GM10266 (cell line): ENCODE measurements around the gene KCNMA1.
"Not testable (repeated sequence)": the region's sequence is repeated elsewhere in the genome, so short reads cannot be mapped to it uniquely, and the experiment has no call there.

ENCODE experiments used
- DNase-seq: peaks from one replicate; pipeline ENCODE4 v3.0.0; 2012; ENCODE audit errors: extremely low spot score
- CTCF ChIP-seq: IDR thresholded peaks from 2 replicates; pipeline ENCODE4 v1.5.1; 2012; ENCODE audit warnings: mild to moderate bottlenecking, low read depth; ENCODE audit not compliant: control insufficient read depth, insufficient read depth; ENCODE audit errors: missing control alignments

KCNMA1 gene

DNA sequence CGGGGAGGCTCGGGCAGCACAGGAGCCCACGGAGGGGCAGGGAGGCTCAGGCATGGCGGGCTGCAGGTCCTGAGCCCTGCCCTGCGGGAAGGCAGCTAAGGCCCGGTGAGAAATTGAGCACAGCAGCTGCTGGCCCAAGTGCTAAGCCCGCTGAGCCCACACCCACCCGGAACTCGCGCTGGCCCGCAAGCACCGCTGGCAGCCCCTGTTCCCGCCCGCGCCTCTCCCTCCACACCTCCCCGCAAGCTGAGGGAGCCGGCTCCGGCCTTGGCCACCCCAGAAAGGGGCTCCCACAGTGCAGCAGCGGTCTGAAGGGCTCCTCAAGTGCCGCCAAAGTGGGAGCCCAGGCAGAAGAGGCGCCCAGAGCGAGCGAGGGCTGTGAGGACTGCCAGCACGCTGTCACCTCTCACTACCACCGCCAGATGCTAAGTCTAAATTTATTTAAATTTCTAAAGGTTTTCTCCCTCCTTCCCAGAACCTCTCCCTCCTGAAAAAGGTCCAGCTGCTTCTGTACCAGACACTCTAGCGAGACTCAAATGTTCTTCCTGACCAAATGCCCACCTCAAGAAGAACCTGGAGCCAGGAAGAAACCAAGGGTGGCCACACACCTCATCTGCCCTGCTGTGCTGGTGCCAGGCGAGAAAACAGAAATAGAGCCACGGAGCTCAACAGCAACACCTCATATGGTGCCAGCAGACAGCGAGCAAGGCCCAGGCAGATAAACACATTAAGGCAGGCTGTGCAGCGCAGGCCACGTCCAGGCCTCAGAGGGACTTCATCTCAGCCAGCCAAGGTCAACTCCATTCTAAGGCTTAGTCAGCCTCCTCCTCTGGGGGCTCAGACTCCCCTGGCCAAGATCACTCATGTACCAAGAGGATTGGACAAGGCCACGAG, 47.0 kb downstream of the KCNMA1 start:
- no peak for DNase-seq
- no peak for TF ChIP-seq CTCF

DNA sequence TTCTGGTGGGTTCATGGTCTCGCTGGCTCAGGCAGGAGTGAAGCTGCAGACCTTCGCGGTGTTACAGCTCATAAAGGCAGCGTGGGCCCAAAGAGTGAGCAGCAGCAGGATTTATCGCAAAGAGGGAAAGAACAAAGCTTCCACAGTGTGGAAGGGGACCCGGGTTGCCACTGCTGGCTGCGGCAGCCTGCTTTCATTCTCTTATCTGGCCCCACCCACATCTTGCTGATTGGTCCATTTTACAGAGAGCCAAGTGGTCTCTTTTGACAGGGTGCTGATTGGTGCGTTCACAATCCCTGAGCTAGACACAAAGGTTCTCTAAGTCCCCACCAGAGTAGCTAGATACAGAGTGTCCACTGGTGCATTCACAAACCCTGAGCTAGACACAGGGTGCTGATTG, 47.9 kb downstream of the KCNMA1 start:
- DNase-seq = not testable (repeated sequence)

- DNase-seq = no peak
- no peak for TF ChIP-seq CTCF
These were observed 48.7 kb downstream of the KCNMA1 start for GRCh38 chr10:77588886-77589285.

- no peak for TF ChIP-seq CTCF
- DNase-seq = no peak
These were observed 50.2 kb downstream of the KCNMA1 start for GRCh38 chr10:77587416-77587790.

- DNase-seq = no peak
- no peak for TF ChIP-seq CTCF
These were observed 50.7 kb downstream of the KCNMA1 start for GRCh38 chr10:77586719-77587415.

DNA sequence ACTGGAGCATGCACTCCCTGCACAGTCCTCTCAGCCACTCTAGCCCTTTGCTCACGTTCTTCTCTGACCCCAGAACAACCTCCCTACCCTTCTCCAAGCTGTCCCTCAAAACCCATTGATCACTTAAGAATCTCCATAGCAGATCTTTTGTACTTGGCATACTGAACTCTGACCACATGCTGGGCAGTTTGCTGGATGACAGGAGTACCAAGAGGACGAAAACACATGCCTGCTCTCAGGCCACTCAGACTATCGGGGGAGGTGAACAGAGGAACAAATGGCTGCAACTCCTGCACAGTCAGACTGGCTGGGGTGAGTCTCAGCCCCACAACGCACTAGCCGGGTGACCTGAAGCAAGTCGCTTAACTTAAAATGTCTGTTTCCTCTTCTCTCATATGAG, 52.7 kb downstream of the KCNMA1 start:
- no peak for TF ChIP-seq CTCF
- DNase-seq = no peak

DNA sequence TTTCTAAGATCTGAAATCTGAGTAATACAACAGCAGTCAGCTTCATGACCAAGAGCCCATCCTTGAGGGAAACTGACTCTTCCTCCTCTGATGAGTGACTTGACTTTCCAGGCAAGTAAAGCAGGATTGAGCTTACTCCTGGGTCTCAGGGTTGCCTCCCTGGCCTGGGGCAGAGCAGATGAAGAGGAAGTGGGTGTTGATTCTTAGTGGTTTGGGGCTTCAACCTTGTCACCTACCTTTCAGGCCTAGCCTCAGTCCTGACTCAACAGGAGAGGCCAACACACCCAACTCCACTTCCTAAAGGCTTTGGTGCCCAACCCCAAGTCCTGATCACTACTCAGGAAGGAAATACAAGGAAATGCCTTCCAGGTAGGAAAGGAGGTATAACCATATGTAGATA, 54.1 kb downstream of the KCNMA1 start:
- TF ChIP-seq CTCF = no peak
- DNase-seq = no peak
